Peyer's patch (tissue), 4 donors: ENCODE results near the gene USP40. TPM values are rescaled to one million over a fixed set of nuclear protein-coding genes. Genes with fewer than 3 reads are reported as not detected.

Source experiments
- DNase-seq, 3 donors: peaks; one replicate each; pipeline ENCODE4 v3.0.0-alpha.2; 2017 to 2019
- H3K27ac ChIP-seq, 4 donors: fragments of 200-600 bp; sonication (generic); one replicate each; pipeline ENCODE4 v1.5.1; 2016 to 2019
- H3K27me3 ChIP-seq, 2 donors: fragments of 200-600 bp; sonication (generic); one replicate each; pipeline ENCODE4 v1.5.1; 2019
- H3K36me3 ChIP-seq, 3 donors: fragments of 200-600 bp; sonication (generic); one replicate each; pipeline ENCODE4 v1.5.1; 2016 to 2019
- H3K4me1 ChIP-seq, 4 donors: fragments of 200-600 bp; sonication (generic); one replicate each; pipeline ENCODE4 v1.5.1; 2016 to 2019
- H3K4me3 ChIP-seq, 4 donors: fragments of 200-600 bp; sonication (generic); 1 replicate in 3 of 4; 2 replicates in 1 of 4; pipeline ENCODE4 v1.5.1; 2016 to 2019; ENCODE audit warnings: mild to moderate bottlenecking in 1 of 4
- H3K9me3 ChIP-seq, 4 donors: fragments of 200-600 bp; sonication (generic); one replicate each; pipeline ENCODE4 v1.5.1; 2016 to 2019; ENCODE audit warnings: mild to moderate bottlenecking in 1 of 4
- POLR2A ChIP-seq, 2 donors: fragments of 450-650 bp; IDR thresholded peaks; one replicate each; pipeline ENCODE4 v1.5.1; 2017; ENCODE audit warnings: antibody characterized with exemption in 2 of 2, mild to moderate bottlenecking in 2 of 2, moderate library complexity in 2 of 2
- total RNA-seq, 4 donors: library from RNA; depleted of rRNA; stranded (reverse); fragments of >200 nt; gene quantifications; one replicate each; pipeline ENCODE4 v1.1.0, GENCODE V29; 2016
- TF ChIP-seq, protein P1 (sequence below), 6 experiments: fragments of 450-650 bp in 4 of 6; fragments of 200-600 bp in 2 of 6; sonication (generic) in 1 of 6; IDR thresholded peaks; one replicate each; pipeline ENCODE4 v1.5.1; 2017 to 2019; ENCODE audit warnings: antibody characterized with exemption in 6 of 6, mild to moderate bottlenecking in 3 of 6, moderate library complexity in 1 of 6

The USP40 gene
- total RNA-seq, 4 donors from 2014 or later = 34.3 to 58.7 (median 45.0) TPM

DNA sequence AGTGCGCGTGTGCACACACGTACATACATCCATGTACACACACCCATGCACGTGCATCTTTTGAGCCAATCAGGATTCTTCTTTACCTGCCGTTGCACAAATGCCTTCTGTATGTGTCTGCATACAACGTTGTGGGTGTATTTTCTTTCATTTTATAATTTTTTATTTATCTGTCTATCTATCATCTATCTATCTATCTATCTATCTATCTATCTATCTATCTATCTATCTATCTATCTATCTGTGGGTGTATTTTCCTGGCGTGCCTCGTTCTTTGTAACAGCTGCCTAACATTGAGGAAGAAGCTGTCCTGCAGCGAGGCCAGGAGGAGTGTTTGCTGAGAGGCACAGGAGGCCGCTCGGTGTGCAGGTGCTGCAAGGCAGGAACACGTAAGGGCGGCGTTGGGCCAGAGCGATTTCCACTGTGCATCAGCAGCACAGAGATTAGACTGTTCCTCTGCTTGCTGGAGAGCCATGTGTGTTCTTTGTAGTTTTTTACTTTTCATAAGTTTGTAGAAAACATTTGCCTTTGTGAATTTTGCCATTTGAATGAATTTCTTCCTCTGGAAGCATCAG is 127.9 kb downstream of the USP40 start:
- no peak overlapping the region for H3K4me3 ChIP-seq
- H3K36me3 ChIP-seq = peaks cover 0 to 85% (median 0%) of the 10 kb centered on the region in 3 donors
- no peak overlapping the region for H3K27ac ChIP-seq
- H3K9me3 ChIP-seq = no peaks in the 10 kb centered on the region
- DNase-seq = peak in 1 of 3 donors; percentile 19
- TF ChIP-seq, protein P1, sequence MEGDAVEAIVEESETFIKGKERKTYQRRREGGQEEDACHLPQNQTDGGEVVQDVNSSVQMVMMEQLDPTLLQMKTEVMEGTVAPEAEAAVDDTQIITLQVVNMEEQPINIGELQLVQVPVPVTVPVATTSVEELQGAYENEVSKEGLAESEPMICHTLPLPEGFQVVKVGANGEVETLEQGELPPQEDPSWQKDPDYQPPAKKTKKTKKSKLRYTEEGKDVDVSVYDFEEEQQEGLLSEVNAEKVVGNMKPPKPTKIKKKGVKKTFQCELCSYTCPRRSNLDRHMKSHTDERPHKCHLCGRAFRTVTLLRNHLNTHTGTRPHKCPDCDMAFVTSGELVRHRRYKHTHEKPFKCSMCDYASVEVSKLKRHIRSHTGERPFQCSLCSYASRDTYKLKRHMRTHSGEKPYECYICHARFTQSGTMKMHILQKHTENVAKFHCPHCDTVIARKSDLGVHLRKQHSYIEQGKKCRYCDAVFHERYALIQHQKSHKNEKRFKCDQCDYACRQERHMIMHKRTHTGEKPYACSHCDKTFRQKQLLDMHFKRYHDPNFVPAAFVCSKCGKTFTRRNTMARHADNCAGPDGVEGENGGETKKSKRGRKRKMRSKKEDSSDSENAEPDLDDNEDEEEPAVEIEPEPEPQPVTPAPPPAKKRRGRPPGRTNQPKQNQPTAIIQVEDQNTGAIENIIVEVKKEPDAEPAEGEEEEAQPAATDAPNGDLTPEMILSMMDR (IDR thresholded peaks at IDR 0.05) = no peak
- TF ChIP-seq POLR2A (IDR thresholded peaks at IDR 0.05) = no peak
- no peaks in the 10 kb centered on the region for H3K4me1 ChIP-seq
- H3K27me3 ChIP-seq = no peaks in the 10 kb centered on the region

DNA sequence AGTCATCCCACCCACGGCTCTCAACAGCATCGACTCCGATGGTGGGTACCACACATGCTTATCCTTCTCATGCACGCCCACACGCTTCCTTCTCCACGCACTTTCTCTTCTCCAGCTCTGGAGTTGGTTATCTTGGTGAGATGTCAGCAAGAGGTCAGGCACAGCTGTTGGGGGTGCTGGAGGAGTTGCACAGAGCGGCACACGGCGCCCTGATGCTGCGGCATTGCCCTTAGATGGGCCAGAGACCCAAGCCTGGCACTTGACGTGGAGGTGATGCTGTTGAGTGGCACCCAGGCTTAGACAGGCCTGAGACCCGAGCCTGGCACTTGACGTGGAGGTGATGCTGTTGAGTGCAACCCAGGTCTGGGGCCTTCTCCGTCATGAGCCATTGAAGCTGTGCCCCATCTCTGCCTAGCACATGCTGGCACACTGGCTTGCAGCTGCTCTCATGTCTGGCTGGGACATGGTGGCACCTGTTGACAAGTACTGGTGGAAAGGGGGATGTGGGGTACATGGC is 129.1 kb downstream of the USP40 start:
- peak in 2 of 3 donors; percentile 37 to 43 for DNase-seq
- TF ChIP-seq, protein P1 (IDR thresholded peaks at IDR 0.05) = no peak
- TF ChIP-seq POLR2A (IDR thresholded peaks at IDR 0.05) = no peak
- Histone ChIP-seq H3K27me3 (no peaks in the 10 kb centered on the region), H3K9me3 (no peaks in the 10 kb centered on the region), H3K27ac (no peak overlapping the region), H3K4me1 (no peaks in the 10 kb centered on the region), H3K36me3 (peaks cover 0 to 77% (median 0%) of the 10 kb centered on the region in 3 donors), H3K4me3 (no peak overlapping the region)

DNA sequence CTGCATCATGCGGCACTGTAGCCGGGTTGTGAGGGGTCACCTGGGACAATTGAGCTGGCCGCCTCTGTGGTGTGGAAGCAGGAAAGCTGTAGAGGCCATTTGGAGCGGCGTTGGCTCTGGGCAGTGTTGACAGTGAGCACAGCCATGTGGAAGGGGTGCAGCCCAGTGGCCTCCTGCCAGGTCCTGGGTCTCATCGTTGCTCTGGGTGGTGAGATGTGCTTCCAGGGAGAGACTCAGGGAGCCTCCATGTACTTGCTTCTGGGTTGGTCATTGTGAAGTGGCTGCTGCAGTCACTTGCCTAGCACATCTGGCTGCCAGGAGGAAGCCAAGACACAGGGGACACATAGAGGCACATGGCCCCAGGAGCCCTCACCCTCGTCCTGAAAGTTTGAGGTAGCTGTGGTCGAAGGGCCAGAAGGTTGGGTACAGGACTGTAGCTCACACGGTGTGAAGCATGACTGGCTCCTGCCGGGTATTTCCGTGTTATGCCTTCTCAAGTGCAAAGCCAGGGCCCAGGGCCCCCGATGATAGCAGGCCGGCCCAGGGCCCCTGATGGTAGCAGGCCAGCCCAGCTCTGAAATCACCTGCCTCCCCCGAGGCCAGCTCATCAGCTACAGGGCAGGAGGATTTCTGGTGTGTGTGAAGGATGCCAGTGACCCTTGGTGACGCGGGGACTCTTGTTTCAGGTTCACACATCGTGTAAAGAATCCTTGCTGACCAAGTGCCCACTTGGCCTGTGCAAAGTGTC is 129.7 kb downstream of the USP40 start:
- Histone ChIP-seq H3K4me1 (no peaks in the 10 kb centered on the region), H3K9me3 (no peaks in the 10 kb centered on the region), H3K27ac (no peak overlapping the region), H3K27me3 (no peaks in the 10 kb centered on the region), H3K36me3 (peaks cover 0 to 71% (median 0%) of the 10 kb centered on the region in 3 donors), H3K4me3 (no peak overlapping the region)
- TF ChIP-seq, protein P1 (IDR thresholded peaks at IDR 0.05) = no peak
- no peak for TF ChIP-seq POLR2A (IDR thresholded peaks at IDR 0.05)
- peak in 2 of 3 donors; percentile 34 to 40 for DNase-seq

DNA sequence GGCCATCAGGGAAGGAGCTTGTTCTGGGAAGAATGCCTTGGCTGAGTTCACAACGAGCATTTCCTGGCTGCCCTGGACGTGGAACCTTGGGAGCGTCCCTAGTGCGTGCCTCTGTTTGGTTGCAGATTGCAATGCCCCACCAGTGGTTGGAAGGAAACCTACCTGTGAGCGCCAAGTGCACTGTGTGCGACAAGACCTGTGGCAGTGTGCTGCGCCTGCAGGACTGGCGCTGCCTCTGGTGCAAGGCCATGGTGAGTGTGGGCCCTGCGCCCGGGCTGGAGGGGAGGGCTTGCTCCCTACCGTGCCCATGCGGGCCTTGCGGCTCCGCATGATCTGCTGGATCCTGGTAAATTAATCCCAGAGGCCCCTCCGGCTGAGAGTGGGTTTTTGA is 130.4 kb downstream of the USP40 start:
- Histone ChIP-seq H3K9me3 (no peaks in the 10 kb centered on the region), H3K27me3 (no peaks in the 10 kb centered on the region), H3K4me1 (no peaks in the 10 kb centered on the region), H3K36me3 (peaks cover 0 to 67% (median 0%) of the 10 kb centered on the region in 3 donors), H3K27ac (no peak overlapping the region), H3K4me3 (no peak overlapping the region)
- peak in 2 of 3 donors; percentile 23 to 40 for DNase-seq
- no peak for TF ChIP-seq POLR2A (IDR thresholded peaks at IDR 0.05)

DNA sequence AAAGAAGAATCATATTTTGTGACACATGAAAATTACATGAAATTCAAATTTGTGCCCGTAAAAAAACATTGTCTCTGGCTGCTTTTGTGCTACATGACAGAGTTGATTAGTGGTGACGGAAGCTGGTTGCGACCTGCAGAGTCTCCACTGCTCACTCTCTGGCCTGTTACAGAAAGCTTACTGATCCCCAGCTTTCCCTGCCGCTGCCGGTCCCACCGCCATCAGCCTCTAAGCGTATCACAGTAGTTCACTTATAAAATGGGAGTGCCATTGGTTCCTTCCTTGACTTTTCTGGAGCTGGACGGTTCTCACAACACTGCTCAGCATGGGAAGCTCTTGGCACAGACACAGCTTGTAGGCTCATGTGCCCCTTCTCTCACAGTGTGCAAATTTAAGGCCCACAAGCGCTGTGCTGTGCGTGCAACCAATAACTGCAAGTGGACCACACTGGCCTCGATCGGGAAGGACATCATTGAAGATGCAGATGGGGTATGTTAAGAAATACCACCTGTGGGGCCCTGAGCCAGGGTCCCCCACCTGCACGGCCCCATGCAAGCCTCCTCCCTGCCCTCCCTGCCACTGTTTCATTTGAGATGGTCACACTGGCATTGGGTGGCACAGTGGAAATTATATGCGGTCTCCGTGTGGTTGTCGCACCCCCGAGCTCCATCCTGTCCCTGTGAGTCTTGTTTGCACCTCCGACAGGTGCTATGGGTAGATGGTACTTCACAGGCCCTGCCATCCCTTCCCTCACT is 131.0 kb downstream of the USP40 start:
- TF ChIP-seq POLR2A (IDR thresholded peaks at IDR 0.05) = no peak
- TF ChIP-seq, protein P1 (IDR thresholded peaks at IDR 0.05) = no peak
- Histone ChIP-seq H3K27ac (no peak overlapping the region), H3K4me3 (no peak overlapping the region), H3K27me3 (no peaks in the 10 kb centered on the region), H3K36me3 (peaks cover 0 to 64% (median 0%) of the 10 kb centered on the region in 3 donors), H3K9me3 (no peaks in the 10 kb centered on the region), H3K4me1 (no peaks in the 10 kb centered on the region)
- DNase-seq = peak in 2 of 3 donors; percentile 15 to 32
